K562 (cell line): ENCODE data around the gene SERTAD3. TPM values are rescaled to one million over a fixed set of nuclear protein-coding genes. Genes with fewer than 3 reads are reported as not detected.
A peak's percentile ranks its signal among the peaks of the same experiment; 100 is the strongest.

Experiments
- CEBPG ChIP-seq, 3 experiments: fragments of 200-800 bp in 1 of 3; sonication (Bioruptor generic) in 1 of 3; sonication (generic) in 1 of 3; formaldehyde crosslinking in 1 of 3; IDR thresholded peaks in 2 of 3; conservative IDR thresholded peaks in 1 of 3; 2 replicates each; pipeline versions ENCODE4 v1.6.1 to v1.8.0; 2016 to 2022; ENCODE audit warnings: missing compliant biosample characterization in 2 of 3, missing genetic modification characterization in 2 of 3, mild to moderate bottlenecking in 1 of 3, missing genetic modification reagents in 1 of 3
- PBX2 ChIP-seq, 2 experiments: IDR thresholded peaks in 1 of 2; conservative IDR thresholded peaks in 1 of 2; 2 replicates each; pipeline ENCODE4 v1.6.1; 2016; ENCODE audit warnings: low read depth in 2 of 2, mild to moderate bottlenecking in 1 of 2, missing compliant biosample characterization in 1 of 2, missing genetic modification characterization in 1 of 2, moderate library complexity in 1 of 2
- polyA plus RNA-seq, 8 experiments: library from polyadenylated mRNA; depleted of rRNA in 4 of 8; stranded (reverse) in 5 of 8; unstranded in 3 of 8; fragments of >200 nt; fragmentation: Nextera tagmentation in 2 of 8; fragmentation: Illumina TruSeq in 1 of 8; extraction: Ambion mirVana in 2 of 8; extraction: Trizol in 1 of 8; gene quantifications; 2 replicates each; pipeline versions ENCODE4 v1.2.1 to v1.2.3, GENCODE V29; 2011 to 2014; ENCODE audit warnings: inconsistent platforms in 1 of 8, missing spikeins in 1 of 8
- total RNA-seq, 7 experiments: library from RNA; depleted of rRNA in 6 of 7; stranded (reverse); fragments of >200 nt in 6 of 7; fragmentation: Illumina TruSeq in 2 of 7; extraction: Trizol in 2 of 7; gene quantifications; 2 replicates each; pipeline versions ENCODE4 v1.2.1 to v1.2.3, GENCODE V29; 2011 to 2021; ENCODE audit warnings: low replicate concordance in 1 of 7

SERTAD3 gene
- total and polyA plus RNA-seq, 9 of the 15 experiments (the other 6 are each of a cell fraction or from before 2014, with no cell fraction given) = 5.4 to 28.9 (median 17.5) TPM

GRCh38 chr19:40465025-40465556 is 21.0 kb upstream of the SERTAD3 start (continued):
- TF ChIP-seq PBX2 (CRISPR knock-in tag; IDR thresholded peaks at IDR 0.05; ENCODE audit: low read depth) (no peak), PBX2 (tag; conservative IDR thresholded peaks at IDR 0.05; ENCODE audit: low read depth) (peak; percentile 28; the same call in 1 of the 2 replicates), CEBPG (CRISPR knock-in tag; IDR thresholded peaks at IDR 0.05) (peak; percentile 82), CEBPG (tag; conservative IDR thresholded peaks at IDR 0.05 in 1 of 2, IDR thresholded peaks at IDR 0.05 in 1 of 2) (peak; percentile 82 to 86)
- TF ChIP-seq, all 486 proteins: peak for 64
